Stimulated activated CD4-positive, alpha-beta T cell treated with anti-CD3 and anti-CD28 coated beads, Interleukin-4, amount 100 ng/mL, for 48 hours (primary cell): ENCODE data around the gene GFRA1.
"Not testable (repeated sequence)": the region's sequence is repeated elsewhere in the genome, so short reads cannot be mapped to it uniquely, and the experiment has no call there.

Source experiments
- DNase-seq, 2 donors: peaks; one replicate each; pipeline ENCODE4 v3.0.0-alpha.2; 2020; ENCODE audit warnings: low read depth in 2 of 2

The GFRA1 gene

DNA sequence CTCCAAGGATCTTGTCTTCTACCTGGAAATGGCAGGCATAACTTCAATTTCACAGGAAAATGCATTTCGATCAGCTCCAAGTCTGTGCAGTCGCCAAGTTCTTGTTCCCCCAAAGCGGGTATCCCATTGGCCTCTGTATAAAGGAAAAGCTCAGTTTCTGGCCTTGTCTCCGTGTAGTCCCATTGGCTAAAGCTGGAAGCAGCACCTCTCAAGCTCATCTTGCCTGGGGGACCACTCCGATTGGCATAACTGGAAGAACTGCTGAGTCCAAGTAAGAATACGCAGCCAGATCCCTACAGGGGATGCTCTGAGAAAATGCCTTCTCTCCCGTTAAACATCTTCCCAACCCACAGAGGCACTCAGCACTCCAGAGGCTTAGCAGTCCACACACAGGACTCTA is 205.2 kb downstream of the GFRA1 start:
- DNase-seq, result no peak

DNA sequence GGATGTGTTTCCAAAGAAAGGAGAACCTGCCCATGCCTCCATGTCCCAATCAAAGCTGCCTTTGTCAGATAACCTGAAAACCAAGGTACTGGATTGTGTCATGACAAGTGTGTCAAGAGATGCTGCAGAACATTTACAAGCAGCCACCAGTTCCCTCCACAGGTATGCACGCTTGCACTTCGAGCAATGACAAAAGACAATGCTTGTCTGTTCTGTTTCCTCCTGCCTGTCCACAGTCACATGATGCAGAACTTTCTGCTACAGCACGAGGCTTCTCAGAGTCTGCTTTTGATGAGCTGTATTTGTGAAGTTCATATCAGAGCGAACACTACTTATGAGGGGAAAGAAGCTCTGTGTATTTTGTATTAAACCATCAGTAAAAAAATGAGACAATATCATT is 209.9 kb downstream of the GFRA1 start:
- no peak for DNase-seq

DNA sequence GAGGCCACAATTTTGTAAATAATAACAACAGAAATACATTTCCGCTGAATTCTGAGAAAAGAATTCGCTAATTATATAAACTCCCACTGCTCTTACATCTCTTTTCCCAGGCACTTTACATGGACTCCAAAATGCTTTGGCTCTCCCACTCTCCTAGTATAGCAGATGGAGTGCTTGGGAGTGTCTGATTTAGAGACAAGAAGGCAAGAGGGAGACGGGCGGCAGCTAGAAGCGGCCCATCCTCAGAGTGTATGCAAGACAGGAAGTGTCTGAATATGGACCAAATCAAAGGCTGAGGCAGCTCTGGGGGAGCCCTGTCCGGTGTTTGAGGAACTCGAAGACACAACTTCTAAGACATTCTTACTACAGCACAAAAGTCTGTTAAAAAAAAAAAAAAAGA is 212.1 kb downstream of the GFRA1 start:
- DNase-seq, result no peak

DNA sequence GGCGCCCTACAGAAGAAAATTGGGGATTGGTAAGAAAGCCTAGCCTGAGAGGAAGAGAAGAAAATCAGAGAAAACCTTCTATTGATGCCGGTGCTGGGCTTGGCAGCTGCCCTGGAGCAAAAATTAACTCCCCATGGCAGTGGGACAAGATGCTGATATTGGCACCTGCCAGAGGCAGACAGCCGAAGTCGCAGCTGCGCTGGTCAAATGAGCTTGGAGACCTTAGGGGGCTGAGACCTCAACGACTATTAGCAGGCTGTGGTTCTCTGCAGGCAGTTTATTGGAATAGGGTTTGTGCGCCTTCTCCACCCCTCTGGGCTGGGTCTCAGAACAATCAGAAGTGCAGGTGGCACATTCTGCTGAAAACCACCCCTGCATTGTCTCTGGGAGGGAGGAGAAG is 213.7 kb downstream of the GFRA1 start:
- DNase-seq, result no peak

DNA sequence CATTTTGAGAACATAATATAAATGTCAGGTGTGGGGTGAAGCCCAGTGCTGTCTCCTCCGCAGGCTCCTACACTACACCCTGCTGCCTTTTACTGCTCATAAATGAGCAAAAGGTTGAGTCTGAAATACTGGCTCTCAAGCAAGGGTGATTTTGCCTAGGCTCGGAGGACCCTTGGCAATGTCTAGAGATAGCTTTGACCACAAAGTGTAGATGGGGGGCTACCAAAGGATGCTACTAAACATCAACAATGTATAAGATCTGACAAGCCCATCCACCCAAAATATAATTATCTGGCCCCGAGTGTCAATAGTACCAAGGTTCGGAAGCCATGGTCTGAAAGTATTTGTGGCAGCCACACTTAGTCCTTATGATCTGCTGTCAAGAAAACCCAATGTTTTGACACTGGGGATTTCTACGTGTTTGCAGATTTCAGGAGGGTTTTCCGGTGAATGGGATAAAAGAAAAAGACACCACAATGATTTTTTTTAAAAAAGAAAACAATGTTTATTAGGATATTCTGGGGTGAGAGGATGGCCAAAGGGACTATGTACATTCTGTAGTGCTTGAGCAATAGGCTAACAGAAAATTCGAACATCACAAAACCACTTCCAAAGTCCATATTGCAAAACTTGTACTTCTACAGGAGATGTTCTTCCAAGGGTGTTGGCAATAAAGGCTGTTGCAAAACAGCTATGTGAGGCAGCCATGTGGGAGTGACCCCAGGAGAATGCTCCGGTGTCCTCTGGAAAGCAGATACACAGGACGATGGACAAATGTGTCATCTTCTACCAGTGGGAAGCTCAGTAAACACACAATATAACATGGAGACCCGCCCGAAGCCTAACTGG is 216.3 kb downstream of the GFRA1 start:
- no peak for DNase-seq

DNA sequence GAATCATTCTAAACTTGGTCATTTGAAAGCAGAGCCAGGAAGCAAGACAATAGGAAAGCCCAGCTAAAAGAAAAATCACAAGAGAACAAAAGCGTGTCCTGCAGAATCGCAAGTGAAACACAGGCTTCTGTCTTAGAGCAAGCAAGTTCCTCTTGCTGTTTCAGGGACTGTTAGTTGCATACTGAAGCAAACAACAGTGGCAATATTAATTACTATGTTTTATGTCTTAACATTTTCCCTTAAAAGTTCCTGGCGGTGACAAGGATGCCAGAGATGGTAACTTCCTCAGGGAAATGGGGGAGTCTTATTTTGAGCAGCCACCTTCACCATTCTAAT is 217.1 kb downstream of the GFRA1 start:
- no peak for DNase-seq

DNA sequence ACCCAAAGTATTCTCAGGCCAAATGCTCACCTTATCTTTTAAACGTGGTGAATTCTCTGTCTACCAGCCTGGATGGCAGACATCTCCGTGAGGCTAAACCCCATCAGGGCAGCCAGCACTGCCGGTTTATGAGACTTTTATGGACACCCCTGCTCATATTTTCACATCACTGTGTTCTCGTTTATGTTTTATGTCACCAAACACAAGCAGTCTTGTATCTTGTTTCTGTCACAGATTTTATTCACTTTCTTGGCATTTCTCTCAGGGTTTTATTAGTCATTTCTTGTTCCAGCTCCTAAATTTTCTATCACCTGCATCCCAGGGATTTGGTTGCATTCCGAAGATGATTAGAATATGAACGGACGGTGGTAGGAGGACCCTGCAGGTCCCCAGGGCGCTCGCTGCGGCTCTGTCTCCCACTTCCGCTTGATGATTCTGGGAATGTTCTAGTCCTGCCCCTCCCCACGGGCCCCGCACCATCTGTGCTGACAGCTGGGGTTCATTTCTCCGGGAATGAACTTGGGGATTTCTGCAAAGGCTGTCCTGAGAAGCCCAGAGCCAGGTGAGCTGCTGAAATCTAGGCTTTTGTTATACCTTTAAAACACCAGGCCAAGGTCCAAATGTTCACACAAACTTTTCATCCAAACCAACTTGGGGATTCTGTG is 217.6 kb downstream of the GFRA1 start:
- DNase-seq, result no peak

DNA sequence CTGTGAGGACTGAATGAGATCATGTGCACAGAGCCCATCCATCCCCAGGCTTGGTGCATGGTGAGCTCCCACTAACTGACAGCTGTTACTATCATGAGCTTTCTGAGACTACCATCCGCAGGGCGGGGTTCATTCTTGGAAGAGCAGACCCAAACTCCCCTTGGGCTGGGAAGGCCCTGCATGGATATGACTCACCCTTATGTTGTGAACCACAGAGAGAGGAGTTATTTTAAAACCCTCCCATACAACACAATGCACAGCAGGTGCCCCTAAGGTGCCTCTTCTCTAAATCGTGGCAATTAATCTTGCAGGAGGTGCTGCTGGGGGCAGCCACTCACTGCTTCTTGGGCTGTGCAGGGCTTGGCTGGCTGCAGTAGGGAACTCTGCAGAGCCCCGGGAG is 219.1 kb downstream of the GFRA1 start:
- no peak for DNase-seq

DNA sequence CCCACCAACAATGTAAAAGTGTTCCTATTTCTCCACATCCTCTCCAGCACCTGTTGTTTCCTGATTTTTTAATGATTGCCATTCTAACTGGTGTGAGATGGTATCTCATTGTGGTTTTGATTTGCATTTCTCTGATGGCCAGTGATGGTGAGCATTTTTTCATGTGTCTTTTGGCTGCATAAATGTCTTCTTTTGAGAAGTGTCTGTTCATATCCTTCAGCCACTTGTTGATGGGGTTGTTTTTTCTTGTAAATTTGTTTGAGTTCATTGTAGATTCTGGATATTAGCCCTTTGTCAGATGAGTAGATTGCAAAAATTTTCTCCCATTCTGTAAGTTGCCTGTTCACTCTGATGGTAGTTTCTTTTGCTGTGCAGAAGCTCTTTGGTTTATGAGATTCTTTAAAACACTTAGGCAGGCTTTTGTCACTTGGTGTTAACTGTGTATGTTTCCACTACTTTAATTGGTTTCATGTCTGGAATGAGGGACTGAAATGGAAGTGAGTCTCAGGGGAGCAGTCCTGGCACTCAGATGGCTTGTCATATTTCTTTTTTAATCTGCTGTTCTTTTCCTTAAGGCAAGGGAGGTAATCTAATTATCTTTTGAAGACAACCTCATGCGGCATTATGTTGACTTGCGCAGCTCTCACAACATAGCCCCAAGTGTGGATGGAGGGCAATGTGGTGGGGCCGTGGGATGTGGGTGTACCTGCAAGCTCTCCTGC is 219.8 kb downstream of the GFRA1 start:
- DNase-seq, result not testable (repeated sequence)

DNA sequence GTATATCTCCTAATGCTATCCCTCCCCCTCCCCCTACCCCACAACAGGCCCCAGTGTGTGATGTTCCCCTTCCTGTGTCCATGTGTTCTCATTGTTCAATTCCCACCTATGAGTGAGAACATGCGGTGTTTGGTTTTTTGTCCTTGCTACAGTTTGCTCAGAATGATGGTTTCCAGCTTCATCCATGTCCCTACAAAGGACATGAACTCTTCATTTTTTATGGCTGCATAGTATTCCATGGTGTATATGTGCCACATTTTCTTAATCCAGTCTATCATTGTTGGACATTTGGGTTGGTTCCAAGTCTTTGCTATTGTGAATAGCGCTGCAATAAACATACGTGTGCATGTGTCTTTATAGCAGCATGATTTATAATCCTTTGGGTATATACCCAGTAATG is 220.5 kb downstream of the GFRA1 start:
- not testable (repeated sequence) for DNase-seq

DNA sequence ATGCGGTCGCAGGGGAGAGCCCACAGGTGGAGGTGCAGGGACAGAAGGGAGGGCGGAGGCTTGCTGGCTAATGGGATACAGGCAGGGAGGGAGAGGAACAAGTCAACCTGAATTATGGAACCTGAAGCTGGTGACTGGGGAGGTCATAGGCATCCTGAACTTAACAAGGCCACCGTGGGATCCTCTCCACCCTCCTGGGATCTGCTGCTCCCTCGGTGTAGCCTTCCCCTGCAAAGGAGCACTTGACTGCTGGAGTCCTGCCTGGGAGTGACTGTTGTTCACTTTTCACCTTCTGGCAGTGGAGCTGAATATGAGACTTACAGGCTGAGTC is 223.1 kb downstream of the GFRA1 start:
- no peak for DNase-seq

DNA sequence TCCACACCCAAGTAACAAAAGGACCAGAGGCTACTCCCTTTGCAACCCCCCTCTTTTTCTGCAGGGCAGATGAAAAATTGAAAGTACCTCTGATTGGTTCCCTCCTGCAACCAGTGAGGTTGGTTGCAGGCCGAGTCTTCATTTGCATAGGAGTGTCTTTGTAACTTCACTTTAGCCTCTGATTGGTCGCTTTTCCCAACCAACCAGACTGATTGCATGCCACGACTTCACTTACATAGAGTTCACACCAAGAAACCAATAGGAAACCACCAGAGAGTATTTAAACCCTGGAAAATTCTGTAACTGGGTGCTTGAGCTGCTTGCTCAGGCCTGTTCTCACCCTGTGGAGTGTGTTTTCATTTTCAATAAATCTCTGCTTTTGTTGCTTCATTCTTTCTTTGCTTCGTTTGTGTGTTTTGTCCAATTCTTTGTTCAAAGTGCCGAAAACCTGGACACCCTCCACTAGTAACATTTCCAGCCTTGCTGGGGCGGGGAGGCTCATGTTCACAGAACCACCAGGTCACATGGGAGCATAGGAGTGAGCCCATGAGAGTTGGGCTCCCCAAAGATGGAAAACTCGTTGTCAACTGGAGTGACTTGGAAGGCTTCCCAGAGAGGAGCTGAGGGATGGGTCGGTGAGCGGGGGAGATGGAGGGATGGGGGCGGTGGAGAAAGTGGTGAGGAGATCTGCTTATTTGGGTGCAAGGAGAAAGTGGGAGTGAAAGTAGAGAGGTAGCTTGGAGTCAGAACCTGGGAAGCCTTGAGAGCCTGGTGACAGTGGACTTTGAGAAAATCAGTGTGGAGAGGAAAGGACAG is 223.6 kb downstream of the GFRA1 start:
- DNase-seq, result no peak

DNA sequence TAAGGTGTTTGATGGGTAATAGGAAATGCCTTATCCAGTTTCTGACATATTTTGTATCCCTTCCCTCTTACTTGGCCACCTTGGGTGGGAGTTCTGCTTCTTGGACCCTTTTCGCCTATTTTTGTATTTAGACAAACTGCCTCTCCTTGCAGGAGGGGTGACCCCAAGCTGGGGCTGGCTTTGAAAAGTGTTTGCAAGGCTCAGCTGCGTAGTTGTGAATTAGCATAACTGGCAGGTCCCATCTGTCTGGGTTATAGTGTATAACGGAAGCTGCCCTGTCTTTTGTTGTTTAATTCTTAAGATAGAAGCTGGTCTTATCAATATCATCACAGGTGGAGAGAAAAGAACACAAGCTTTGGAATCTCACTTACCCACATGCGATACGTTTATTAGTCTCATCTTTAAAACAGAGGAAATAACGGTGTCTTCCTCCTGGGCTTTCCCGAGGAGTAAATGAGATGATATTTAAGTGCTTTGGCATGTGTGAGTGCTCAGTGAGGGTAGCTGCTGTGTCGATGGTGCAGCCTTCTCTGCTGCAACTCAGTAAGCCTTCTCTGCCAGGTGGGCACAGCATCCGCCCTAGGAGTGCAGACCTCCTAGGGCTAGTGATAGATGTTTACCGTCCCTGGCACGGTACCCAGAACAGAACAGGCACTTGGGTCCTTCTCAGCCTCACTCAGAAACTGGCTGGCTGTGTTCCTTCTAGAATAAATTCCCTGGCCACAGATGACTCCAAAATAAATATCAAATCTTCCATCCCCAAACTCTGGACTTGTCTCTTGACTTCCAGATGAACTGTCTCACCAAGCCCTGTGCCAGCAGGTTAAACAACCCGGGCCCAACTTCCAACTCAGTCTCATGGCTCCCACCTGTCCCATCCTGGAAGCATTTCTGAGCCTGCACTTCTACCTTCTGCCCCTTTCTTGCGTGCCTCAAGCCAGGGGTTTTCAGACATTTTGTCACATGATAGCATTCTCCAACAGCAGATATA is 227.3 kb downstream of the GFRA1 start:
- no peak for DNase-seq

DNA sequence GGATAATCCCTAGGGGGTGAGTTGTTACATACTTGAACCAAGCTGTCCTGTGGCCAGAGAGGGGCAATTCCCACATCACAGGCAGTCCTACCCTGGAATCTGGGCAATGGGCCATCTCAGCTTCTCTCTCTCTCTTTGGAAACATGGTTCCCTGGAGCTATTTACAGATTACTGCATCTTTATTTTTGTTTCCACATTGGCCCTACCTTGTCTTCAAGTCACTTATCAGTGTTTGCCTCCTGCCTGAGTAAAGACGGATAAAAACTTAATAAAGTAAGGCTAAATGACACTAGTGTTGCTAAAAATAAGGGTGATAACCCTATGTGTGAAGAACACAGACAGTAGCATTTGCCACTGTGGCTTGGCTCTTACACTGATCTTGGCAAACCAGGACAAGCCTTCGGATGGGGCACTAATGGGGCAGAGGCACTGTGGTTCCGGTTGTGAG is 228.2 kb downstream of the GFRA1 start:
- DNase-seq, result no peak

DNA sequence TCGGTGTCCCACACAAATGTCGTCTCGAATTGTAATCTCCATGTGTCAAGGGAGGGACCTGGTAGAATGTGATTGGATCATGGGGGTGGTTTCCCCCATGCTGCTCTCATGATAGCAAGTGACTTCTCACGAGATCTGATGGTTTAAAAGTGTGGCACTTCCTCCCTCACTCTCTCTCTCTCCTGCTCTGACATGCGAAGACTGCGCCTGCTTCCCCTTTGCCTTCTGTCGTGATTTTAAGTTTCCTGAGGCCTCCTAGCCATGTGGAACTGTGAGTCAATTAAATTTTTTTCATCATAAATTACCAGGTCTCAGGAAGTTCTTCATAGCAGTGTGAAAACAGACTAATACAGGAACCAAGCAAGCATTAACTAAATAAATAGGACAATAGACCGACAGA is 229.1 kb downstream of the GFRA1 start:
- no peak for DNase-seq

DNA sequence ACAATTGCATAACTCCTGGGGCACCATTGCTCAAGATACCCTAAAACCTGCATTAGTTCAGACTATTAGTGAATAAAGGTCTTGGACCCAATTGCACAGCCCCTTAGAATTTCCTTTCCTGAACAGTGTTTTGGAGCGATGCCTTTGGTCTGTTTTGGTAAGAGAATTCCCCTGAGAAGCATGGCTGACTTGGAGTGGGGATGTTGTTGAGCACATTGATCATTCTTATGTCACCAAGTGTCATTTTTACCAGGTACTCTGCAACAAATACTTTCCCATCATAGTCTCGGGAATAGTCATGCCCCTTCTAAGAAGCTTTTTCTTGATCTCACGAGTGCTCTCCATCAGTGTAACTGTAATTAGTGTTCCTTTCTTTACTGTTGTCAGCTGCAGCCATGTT is 229.7 kb downstream of the GFRA1 start:
- DNase-seq, result no peak

DNA sequence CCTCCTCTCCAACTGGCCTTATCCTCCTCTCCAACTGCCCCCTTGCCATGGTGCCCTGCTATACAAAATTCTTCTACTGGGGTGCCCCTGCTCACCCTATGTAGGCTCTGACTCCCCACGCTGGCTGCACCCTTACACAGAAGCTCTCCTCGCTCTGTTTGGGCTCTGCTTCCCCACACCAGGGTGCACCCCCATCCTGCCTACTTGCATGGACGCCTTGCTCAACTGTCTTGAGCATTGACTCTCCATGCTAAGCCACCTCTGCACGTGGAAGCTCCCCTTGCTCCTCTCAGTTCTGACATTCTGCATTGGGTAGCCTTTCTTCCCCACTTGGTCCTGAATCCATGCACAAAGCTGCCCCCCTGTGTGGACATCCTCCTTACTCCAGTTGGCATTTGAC is 231.1 kb downstream of the GFRA1 start:
- DNase-seq, result no peak

DNA sequence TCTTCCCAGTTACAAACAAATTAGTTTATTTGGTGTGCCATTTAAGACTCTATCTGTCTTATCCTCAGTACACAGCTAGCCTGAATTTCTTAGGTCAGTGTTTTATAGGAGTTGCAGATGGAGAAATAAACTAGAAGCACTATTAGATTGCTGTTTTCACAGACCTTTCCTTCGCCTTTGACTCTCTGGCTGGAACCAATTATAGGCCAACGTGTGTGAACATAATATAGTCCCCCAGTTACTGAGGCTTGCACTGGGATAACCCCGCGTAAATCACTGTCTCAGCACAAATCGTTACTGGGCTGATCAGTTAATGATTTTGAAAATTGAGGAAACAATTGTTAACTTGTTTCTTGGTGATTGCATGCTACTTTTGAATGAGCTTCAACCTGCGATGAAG is 233.4 kb downstream of the GFRA1 start:
- DNase-seq, result no peak

DNA sequence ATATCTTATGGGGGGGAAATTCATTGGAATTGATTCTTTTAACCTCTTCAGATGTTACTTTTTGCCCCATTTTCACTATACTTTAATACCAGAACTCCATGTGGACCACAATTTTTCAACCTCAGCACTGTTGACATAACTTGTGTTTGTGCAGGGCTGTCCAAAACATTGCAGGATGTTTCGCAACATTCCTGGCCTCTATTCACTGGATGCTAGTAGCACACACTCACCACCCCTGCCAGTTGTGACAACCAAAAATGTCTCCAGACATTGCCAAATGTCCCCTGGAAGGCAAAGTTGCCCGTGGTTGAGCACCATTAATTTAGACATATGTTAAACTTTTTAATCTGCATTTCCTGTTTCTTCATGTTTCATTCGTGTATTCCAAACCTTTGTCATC is 234.7 kb downstream of the GFRA1 start:
- DNase-seq, result no peak

DNA sequence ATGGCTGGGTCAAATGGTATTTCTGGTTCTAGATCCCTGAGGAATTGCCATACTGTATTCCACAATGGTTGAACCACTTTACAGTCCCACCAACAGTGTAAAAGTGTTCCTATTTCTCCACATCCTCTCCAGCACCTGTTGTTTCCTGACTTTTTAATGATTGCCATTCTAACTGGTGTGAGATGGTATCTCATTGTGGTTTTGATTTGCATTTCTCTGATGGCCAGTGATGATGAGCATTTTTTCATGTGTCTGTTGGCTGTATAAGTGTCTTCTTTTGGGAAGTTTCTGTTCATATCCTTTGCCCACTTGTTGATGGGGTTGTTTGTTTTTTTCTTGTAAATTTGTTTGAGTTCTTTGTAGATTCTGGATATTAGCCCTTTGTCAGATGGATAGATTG is 237.6 kb downstream of the GFRA1 start:
- DNase-seq, result not testable (repeated sequence)

DNA sequence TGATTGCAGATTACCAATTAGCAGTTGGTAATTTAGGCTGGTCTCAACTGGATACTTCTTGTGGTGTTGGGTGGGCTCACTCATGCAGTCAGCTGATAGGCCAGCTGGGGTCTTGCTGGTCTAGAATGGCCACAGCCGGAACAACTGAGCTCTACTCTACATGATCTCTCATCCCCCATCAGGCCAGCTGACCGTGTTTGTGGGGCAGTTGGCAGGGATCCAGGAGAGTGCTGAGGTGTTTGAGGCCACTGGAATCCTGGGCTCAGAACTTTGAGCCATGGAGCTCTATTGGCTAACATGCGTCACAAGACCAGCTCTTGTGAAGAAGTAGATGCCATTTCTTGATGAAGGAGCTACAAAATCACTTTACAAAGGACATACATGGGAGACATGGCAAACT is 242.4 kb downstream of the GFRA1 start:
- DNase-seq, result no peak
